SU-DHL-6 (cell line): ENCODE data around the gene SERPINB11.
"Not testable (repeated sequence)": the region's sequence is repeated elsewhere in the genome, so short reads cannot be mapped to it uniquely, and the experiment has no call there.

ENCODE experiments used
- H2AFZ ChIP-seq: fragments of 200-600 bp; sonication (generic); 2 replicates; pipeline ENCODE4 v1.6.1; 2014; ENCODE audit warnings: low read depth, mild to moderate bottlenecking, moderate library complexity, mixed read lengths, antibody characterized with exemption, low read length; ENCODE audit not compliant: severe bottlenecking
- H3F3A ChIP-seq: fragments of 200-600 bp; shearing (Covaris generic); 2 replicates; pipeline ENCODE4 v1.6.0; 2016; ENCODE audit warnings: antibody characterized with exemption, mild to moderate bottlenecking; ENCODE audit not compliant: insufficient read depth
- H3K27ac ChIP-seq: fragments of 200-600 bp; sonication (generic); 2 replicates; pipeline ENCODE4 v1.5.1; 2016; ENCODE audit warnings: low read depth, mild to moderate bottlenecking, low read length, moderate library complexity, mixed read lengths
- H3K27me3 ChIP-seq: fragments of 200-600 bp; sonication (generic), shearing (Covaris generic); 2 replicates; pipeline ENCODE4 v1.6.0; 2014; ENCODE audit warnings: mild to moderate bottlenecking, low read length
- H3K36me3 ChIP-seq: fragments of 200-600 bp; sonication (generic); 2 replicates; pipeline ENCODE4 v1.6.1; 2014; ENCODE audit warnings: mild to moderate bottlenecking, low read length, mixed read lengths
- H3K4me2 ChIP-seq: fragments of 300-600, 200-600 bp; shearing (Covaris generic), sonication (generic); 2 replicates; pipeline ENCODE4 v1.6.0; 2014; ENCODE audit warnings: low read length, low read depth, mild to moderate bottlenecking; ENCODE audit not compliant: poor library complexity, severe bottlenecking
- H3K4me3 ChIP-seq: fragments of 200-600 bp; sonication (generic); 2 replicates; pipeline ENCODE4 v1.5.1; 2014; ENCODE audit warnings: antibody characterized with exemption, low read length, mild to moderate bottlenecking, mixed read lengths; ENCODE audit not compliant: insufficient read depth, poor library complexity, severe bottlenecking
- H3K79me2 ChIP-seq: fragments of 200-600 bp; sonication (generic); 2 replicates; pipeline ENCODE4 v1.6.1; 2014; ENCODE audit warnings: mild to moderate bottlenecking, low read length, moderate library complexity; ENCODE audit not compliant: insufficient read depth
- H3K9ac ChIP-seq: fragments of 200-600 bp; sonication (generic); 2 replicates; pipeline ENCODE4 v1.7.0; 2014; ENCODE audit warnings: mild to moderate bottlenecking, low read length
- H3K9me2 ChIP-seq: fragments of 200-600 bp; sonication (generic); replicated peaks from 2 replicates; pipeline ENCODE4 v1.6.1; 2014; ENCODE audit warnings: low read length; ENCODE audit not compliant: insufficient read depth
- H3K9me3 ChIP-seq: fragments of 200-600 bp; sonication (generic); 2 replicates; pipeline ENCODE4 v1.6.1; 2014; ENCODE audit warnings: low read length, mixed read lengths; ENCODE audit not compliant: insufficient read depth
- H4K20me1 ChIP-seq: fragments of 200-600 bp; sonication (generic); 2 replicates; pipeline ENCODE4 v1.6.1; 2014; ENCODE audit warnings: low read depth, mild to moderate bottlenecking, antibody characterized with exemption, low read length, moderate library complexity, mixed read lengths
- EZH2phosphoT487 ChIP-seq: fragments of 200-600 bp; sonication (generic), shearing (Covaris generic); conservative IDR thresholded peaks from 2 replicates; pipeline ENCODE4 v1.6.1; 2018; ENCODE audit warnings: mild to moderate bottlenecking, antibody characterized with exemption, low read length, moderate library complexity, mixed read lengths
- TF ChIP-seq, protein P1 (sequence below): fragments of 200-600 bp; sonication (generic); IDR thresholded peaks from one replicate; pipeline ENCODE4 v1.5.1; 2017; ENCODE audit warnings: antibody characterized with exemption, mild to moderate bottlenecking, low read length, moderate library complexity; ENCODE audit not compliant: insufficient read depth, poor library complexity, severe bottlenecking

The SERPINB11 gene

DNA sequence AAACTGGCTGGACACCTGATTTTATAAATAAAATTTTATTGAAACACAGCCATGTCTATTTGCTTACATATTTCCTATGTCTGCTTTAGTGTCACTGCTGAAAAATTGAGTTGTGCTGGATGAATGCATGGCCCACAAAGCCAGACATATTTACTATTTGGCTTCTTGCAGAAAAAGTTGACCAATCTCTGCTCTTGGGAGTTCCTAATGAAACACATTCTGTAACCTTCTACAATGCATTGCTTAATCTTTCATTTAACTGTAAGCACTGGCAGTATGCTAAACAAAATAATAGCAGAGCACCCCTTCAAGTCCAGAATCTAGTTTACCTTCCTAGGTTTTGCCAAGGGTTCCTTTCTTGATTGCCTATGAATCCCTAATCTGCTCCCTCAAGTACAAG is 54.8 kb downstream of the SERPINB11 start:
- Histone ChIP-seq H3K9ac (no peak overlapping the region), H3K36me3 (no peaks in the 10 kb centered on the region), H3K27ac (no peak overlapping the region), H2AFZ (no peak overlapping the region), H3K4me2 (no peak overlapping the region), H3K79me2 (no peaks in the 10 kb centered on the region), H4K20me1 (no peaks in the 10 kb centered on the region), H3K9me3 (no peaks in the 10 kb centered on the region), H3K9me2 (no peaks in the 10 kb centered on the region), H3F3A (no peaks in the 10 kb centered on the region), H3K4me3 (no peak overlapping the region), H3K27me3 (no peaks in the 10 kb centered on the region)
- TF ChIP-seq, protein P1, sequence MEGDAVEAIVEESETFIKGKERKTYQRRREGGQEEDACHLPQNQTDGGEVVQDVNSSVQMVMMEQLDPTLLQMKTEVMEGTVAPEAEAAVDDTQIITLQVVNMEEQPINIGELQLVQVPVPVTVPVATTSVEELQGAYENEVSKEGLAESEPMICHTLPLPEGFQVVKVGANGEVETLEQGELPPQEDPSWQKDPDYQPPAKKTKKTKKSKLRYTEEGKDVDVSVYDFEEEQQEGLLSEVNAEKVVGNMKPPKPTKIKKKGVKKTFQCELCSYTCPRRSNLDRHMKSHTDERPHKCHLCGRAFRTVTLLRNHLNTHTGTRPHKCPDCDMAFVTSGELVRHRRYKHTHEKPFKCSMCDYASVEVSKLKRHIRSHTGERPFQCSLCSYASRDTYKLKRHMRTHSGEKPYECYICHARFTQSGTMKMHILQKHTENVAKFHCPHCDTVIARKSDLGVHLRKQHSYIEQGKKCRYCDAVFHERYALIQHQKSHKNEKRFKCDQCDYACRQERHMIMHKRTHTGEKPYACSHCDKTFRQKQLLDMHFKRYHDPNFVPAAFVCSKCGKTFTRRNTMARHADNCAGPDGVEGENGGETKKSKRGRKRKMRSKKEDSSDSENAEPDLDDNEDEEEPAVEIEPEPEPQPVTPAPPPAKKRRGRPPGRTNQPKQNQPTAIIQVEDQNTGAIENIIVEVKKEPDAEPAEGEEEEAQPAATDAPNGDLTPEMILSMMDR = no peak
- TF ChIP-seq EZH2phosphoT487 = no peak

GRCh38 chr18:63758615-63759240 is 56.0 kb downstream of the SERPINB11 start:
- H3K9me3 ChIP-seq = no peaks in the 10 kb centered on the region
- no peaks in the 10 kb centered on the region for H3K27me3 ChIP-seq
- no peaks in the 10 kb centered on the region for H3K36me3 ChIP-seq
- H3K4me3 ChIP-seq = no peak overlapping the region
- H3K9me2 ChIP-seq = no peaks in the 10 kb centered on the region
- no peak overlapping the region for H2AFZ ChIP-seq
- H3K9ac ChIP-seq = no peak overlapping the region
- TF ChIP-seq EZH2phosphoT487 = no peak
- TF ChIP-seq, protein P1 = no peak
- H3F3A ChIP-seq = no peaks in the 10 kb centered on the region
- no peak overlapping the region for H3K27ac ChIP-seq
- no peaks in the 10 kb centered on the region for H4K20me1 ChIP-seq
- no peak overlapping the region for H3K4me2 ChIP-seq
- H3K79me2 ChIP-seq = no peaks in the 10 kb centered on the region

DNA sequence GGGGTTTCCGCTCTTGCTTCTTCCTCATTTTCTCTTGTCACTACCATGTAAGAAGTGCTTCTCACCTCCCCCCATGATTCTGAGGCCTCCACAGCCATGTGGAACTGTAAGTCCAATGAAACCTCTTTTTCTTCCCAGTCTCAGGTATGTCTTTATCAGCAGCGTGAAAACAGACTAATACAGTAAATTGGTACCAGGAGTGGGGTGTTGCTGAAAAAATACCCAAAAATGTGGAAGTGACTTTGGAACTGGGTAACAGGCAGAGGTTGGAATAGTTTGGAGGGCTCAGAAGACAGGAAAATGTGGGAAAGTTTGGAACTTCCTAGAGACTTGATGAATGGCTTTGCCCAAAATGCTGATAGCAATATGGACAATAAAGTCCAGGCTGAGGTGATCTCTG is 57.0 kb downstream of the SERPINB11 start:
- H3K9ac ChIP-seq, H3K36me3 ChIP-seq, H3K9me3 ChIP-seq, H4K20me1 ChIP-seq, H3K27me3 ChIP-seq, H2AFZ ChIP-seq, H3K9me2 ChIP-seq, H3K4me2 ChIP-seq, H3K27ac ChIP-seq, H3K4me3 ChIP-seq, H3K79me2 ChIP-seq, H3F3A ChIP-seq: not testable (repeated sequence)

DNA sequence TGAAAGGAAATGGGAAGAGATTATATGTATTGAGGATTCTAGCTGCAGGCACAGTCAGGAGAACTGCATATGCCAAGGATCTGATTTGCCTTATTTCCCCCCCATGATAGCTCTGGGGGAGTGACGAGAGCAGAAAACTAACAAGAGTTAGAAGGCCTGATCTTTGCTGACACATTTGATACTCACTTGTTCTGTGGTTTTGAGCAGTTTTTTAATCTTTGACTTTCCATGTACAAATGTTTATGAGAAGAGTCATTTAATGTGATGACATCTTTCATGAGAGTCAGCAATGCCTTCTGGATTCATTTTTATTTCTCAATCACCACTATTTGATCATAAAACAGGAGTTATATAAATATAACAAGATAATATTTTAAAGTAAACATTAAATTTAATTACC is 59.8 kb downstream of the SERPINB11 start:
- Histone ChIP-seq H3K36me3 (no peaks in the 10 kb centered on the region), H4K20me1 (no peaks in the 10 kb centered on the region), H3K27me3 (no peaks in the 10 kb centered on the region), H3K4me3 (no peak overlapping the region), H3K9me2 (no peaks in the 10 kb centered on the region), H2AFZ (no peak overlapping the region), H3K4me2 (no peak overlapping the region), H3K9me3 (no peaks in the 10 kb centered on the region), H3K27ac (no peak overlapping the region), H3K9ac (no peak overlapping the region), H3F3A (no peaks in the 10 kb centered on the region), H3K79me2 (no peaks in the 10 kb centered on the region)
- TF ChIP-seq, protein P1 = no peak
- no peak for TF ChIP-seq EZH2phosphoT487
